Colonic mucosa (tissue), 4 donors: ENCODE results near the gene BIRC2. TPM values are rescaled to one million over a fixed set of nuclear protein-coding genes. Genes with fewer than 3 reads are reported as not detected.

Source experiments
- DNase-seq: peaks from one replicate; pipeline ENCODE4 v3.0.0-alpha.2; 2020
- H3K27ac ChIP-seq: fragments of 200-600 bp; one replicate; pipeline ENCODE4 v1.8.0; 2021
- H3K27me3 ChIP-seq: fragments of 200-600 bp; one replicate; pipeline ENCODE4 v1.8.0; 2021
- H3K36me3 ChIP-seq: fragments of 200-600 bp; one replicate; pipeline ENCODE4 v1.8.0; 2021
- H3K4me1 ChIP-seq: fragments of 200-600 bp; one replicate; pipeline ENCODE4 v1.8.0; 2021; ENCODE audit warnings: mild to moderate bottlenecking
- H3K4me3 ChIP-seq: fragments of 200-600 bp; one replicate; pipeline ENCODE4 v1.8.0; 2021
- H3K9ac ChIP-seq, 2 donors: one replicate each; pipeline ENCODE4 v1.7.0; 2013; ENCODE audit warnings: control low read depth in 2 of 2, low read depth in 2 of 2, low read length in 2 of 2
- H3K9me3 ChIP-seq: fragments of 200-600 bp; one replicate; pipeline ENCODE4 v1.8.0; 2021
- intact Hi-C: fragments of 100-400 bp; cut with DNase I; formaldehyde crosslinking; loops from one replicate; pipeline ENCODE4 v1.14.1; 2022
- total RNA-seq, 2 donors: library from RNA; stranded (reverse); fragmentation: NEBNext Ultra II Directional in 1 of 2; extraction: Animal tissue kit (Norgen Biotek cat#: 25700) in 1 of 2; gene quantifications; one replicate each; pipeline ENCODE4 v1.2.1, GENCODE V29; 2021
- TF ChIP-seq, protein P1 (sequence below): fragments of 200-600 bp; IDR thresholded peaks from one replicate; pipeline ENCODE4 v1.8.0; 2022; ENCODE audit warnings: antibody characterized with exemption, mild to moderate bottlenecking
- donor health status: healthy.
- donor health status: DM: no; HTN: no; CAD: no.
- donor health status: DM: no; HTN: no; CAD: no.

Gene BIRC2
- total RNA-seq, 2 donors from 2014 or later: 34.1 to 59.5 TPM

DNA sequence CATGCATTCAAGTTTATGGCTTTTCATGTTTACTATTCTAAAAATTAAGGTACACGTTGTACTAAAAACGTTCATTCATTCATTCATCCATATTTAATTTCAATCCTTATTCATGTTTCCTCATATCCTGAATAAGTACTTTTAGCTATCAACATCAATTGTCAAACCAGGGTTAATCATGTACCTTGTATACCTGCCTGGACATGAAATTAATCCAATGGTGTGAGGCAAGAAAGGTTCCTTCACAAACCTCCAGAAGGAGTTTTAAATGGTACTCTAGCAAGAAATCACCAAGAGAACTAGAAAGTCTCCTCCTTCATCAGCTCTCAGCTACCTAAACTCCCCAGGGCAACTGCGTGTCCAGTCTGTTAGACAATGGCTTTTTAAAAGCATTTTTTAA is 72.2 kb downstream of the BIRC2 start:
- Histone ChIP-seq H3K9me3 (no peaks in the 10 kb centered on the region), H3K9ac (no peak overlapping the region), H3K27me3 (no peaks in the 10 kb centered on the region), H3K36me3 (no peaks in the 10 kb centered on the region), H3K4me1 (no peaks in the 10 kb centered on the region), H3K27ac (no peak overlapping the region), H3K4me3 (no peak overlapping the region)
- TF ChIP-seq, protein P1, sequence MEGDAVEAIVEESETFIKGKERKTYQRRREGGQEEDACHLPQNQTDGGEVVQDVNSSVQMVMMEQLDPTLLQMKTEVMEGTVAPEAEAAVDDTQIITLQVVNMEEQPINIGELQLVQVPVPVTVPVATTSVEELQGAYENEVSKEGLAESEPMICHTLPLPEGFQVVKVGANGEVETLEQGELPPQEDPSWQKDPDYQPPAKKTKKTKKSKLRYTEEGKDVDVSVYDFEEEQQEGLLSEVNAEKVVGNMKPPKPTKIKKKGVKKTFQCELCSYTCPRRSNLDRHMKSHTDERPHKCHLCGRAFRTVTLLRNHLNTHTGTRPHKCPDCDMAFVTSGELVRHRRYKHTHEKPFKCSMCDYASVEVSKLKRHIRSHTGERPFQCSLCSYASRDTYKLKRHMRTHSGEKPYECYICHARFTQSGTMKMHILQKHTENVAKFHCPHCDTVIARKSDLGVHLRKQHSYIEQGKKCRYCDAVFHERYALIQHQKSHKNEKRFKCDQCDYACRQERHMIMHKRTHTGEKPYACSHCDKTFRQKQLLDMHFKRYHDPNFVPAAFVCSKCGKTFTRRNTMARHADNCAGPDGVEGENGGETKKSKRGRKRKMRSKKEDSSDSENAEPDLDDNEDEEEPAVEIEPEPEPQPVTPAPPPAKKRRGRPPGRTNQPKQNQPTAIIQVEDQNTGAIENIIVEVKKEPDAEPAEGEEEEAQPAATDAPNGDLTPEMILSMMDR: no peak
- no peak for DNase-seq
- intact Hi-C loops: no loop called here

DNA sequence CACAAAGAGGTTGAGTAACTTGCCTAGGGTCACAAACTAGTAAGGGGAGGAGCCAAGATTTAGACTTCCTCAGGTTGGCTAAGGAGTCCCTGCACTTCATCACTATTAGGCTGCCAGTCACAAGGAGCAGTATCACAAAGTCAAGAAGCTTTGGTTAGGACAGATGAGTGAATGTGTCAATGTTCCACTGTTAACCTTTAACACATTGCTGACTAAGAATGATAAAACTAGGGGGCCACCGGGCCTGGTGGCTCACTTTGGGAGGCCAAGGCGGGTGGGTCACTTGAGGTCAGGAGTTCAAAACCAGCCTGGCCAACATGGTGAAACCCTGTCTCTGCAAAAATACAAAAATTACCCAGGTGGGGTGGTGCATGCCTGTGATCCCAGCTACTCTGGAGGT is 73.5 kb downstream of the BIRC2 start:
- intact Hi-C loops: no loop called here
- Histone ChIP-seq H3K9ac (no peak overlapping the region), H3K27me3 (no peaks in the 10 kb centered on the region), H3K9me3 (no peaks in the 10 kb centered on the region), H3K27ac (no peak overlapping the region), H3K4me3 (no peak overlapping the region), H3K36me3 (no peaks in the 10 kb centered on the region), H3K4me1 (no peaks in the 10 kb centered on the region)
- TF ChIP-seq, protein P1: no peak
- DNase-seq: no peak

DNA sequence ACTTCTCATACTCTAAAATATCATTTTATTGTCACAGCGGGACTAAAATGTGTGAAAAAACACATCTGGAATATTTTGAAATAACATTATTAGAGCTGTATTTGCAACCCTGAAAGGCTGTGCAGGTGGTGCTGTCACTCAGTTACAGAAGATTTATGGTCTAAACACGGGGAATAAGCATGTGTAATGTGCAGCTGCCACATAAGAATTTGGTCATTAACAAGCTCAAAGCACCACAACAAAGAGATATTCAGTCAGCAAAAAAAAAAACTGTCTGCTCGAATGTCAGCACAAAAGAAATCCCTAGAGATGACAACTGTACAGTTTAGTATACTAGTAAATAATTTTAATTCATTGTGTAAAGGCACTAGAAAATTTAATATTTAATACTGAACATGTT is 74.2 kb downstream of the BIRC2 start:
- Histone ChIP-seq H3K36me3 (no peaks in the 10 kb centered on the region), H3K9ac (no peak overlapping the region), H3K27ac (no peak overlapping the region), H3K4me1 (no peaks in the 10 kb centered on the region), H3K9me3 (no peaks in the 10 kb centered on the region), H3K27me3 (no peaks in the 10 kb centered on the region), H3K4me3 (no peak overlapping the region)
- DNase-seq: no peak
- TF ChIP-seq, protein P1: no peak
- intact Hi-C loops: no loop called here

DNA sequence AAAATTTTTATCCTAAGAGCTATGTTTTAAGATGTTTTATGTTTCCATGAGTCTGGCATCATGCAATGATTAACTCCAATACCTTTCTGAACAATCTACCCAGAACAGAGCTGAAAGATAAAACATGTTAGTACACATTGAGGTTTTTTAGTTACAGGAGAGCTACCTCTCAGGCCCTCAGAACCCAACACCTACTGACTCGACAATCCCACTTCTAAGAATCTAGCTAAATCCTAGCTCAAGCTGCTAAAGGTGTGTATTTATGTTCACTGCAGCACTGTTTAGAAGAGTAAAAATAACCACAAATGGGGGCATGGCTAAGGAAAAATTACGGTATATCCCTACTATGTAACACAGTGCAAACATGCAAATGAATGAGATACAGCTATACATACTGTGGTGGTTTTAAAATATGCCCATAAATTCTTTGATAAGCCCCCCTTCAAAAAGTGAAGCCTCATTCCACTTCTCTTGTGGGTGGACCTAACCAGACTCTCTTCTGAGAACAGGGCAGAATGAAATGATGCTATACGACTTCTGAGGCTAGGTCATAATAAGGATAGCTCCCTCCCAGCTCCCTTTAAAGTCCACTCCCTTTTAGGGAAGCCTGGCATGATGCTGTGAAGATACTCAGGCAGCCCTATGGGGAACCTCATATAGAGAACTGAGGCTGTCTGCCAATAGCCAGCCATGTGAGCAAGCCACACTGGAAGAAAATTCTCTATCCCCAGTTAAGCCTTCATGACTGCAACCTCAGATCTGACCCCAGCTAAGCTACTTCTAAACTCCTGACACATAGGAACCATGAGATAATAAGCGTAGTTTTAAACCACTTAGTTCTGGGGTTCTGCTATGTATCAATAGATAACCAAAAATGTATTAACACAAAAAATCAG is 76.1 kb downstream of the BIRC2 start:
- intact Hi-C loops: no loop called here
- Histone ChIP-seq H3K9me3 (no peaks in the 10 kb centered on the region), H3K27ac (no peak overlapping the region), H3K4me3 (no peak overlapping the region), H3K9ac (no peak overlapping the region), H3K27me3 (no peaks in the 10 kb centered on the region), H3K4me1 (peaks cover 6% of the 10 kb centered on the region), H3K36me3 (no peaks in the 10 kb centered on the region)
- TF ChIP-seq, protein P1: no peak
- DNase-seq: no peak

DNA sequence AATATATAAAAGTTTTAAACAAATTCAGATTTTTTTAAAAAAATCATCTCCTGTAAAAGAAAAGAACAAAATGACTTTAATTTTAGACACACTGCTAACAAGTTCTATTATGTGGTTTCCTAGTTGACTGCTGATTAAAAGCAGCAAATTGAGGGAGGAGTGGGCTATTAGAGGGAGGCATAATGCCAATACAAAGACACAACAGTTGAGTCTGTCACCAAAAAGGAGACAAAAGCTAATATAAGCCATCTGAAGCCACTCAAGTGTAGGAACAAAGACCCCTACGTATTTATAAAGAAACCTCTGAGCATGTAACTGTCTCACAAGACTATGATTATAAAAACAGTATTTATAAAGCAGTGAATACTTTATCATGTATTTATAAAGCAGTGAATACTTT is 76.9 kb downstream of the BIRC2 start:
- H3K4me3 ChIP-seq: no peak overlapping the region
- intact Hi-C loops: no loop called here
- no peak overlapping the region for H3K27ac ChIP-seq
- H3K27me3 ChIP-seq: no peaks in the 10 kb centered on the region
- no peak for DNase-seq
- no peaks in the 10 kb centered on the region for H3K9me3 ChIP-seq
- H3K9ac ChIP-seq: no peak overlapping the region
- no peaks in the 10 kb centered on the region for H3K36me3 ChIP-seq
- peaks cover 6% of the 10 kb centered on the region for H3K4me1 ChIP-seq
- TF ChIP-seq, protein P1: no peak
